ENCODE results near the gene ELOB.
"Not testable (repeated sequence)": the region's sequence is repeated elsewhere in the genome, so short reads cannot be mapped to it uniquely, and the experiment has no call there.

The ELOB gene

GRCh38 chr16:2738615-2739014 lies 38.5 kb downstream of the ELOB start:
- H3K9me3 ChIP-seq (ENCODE audit: control insufficient read depth in 1 of 2, low read length in 2 of 2): no peaks in the 10 kb centered on the region
- no peak overlapping the region for H3K4me3 ChIP-seq (ENCODE audit: low read depth in 1 of 2, low read length in 2 of 2)
- H3K27me3 ChIP-seq (ENCODE audit: low read depth, low read length): no peaks in the 10 kb centered on the region
- no peaks in the 10 kb centered on the region for H3K4me1 ChIP-seq (ENCODE audit: control insufficient read depth in 1 of 2, insufficient read depth in 2 of 2, low read length in 2 of 2)
- H3K27ac ChIP-seq (ENCODE audit: low read length): no peak overlapping the region
- no peaks in the 10 kb centered on the region for H3K36me3 ChIP-seq (ENCODE audit: control insufficient read depth in 1 of 2, insufficient read depth in 2 of 2, low read length in 2 of 2)

GRCh38 chr16:2737895-2738418 lies 39.1 kb downstream of the ELOB start:
- Histone ChIP-seq H3K4me1 (ENCODE audit: control insufficient read depth in 1 of 2, insufficient read depth in 2 of 2, low read length in 2 of 2) (no peaks in the 10 kb centered on the region), H3K4me3 (ENCODE audit: low read depth in 1 of 2, low read length in 2 of 2) (no peak overlapping the region), H3K27ac (ENCODE audit: low read length) (no peak overlapping the region), H3K36me3 (ENCODE audit: control insufficient read depth in 1 of 2, insufficient read depth in 2 of 2, low read length in 2 of 2) (no peaks in the 10 kb centered on the region), H3K27me3 (ENCODE audit: low read depth, low read length) (no peaks in the 10 kb centered on the region), H3K9me3 (ENCODE audit: control insufficient read depth in 1 of 2, low read length in 2 of 2) (no peaks in the 10 kb centered on the region)

GRCh38 chr16:2737238-2737605 lies 39.9 kb downstream of the ELOB start:
- Histone ChIP-seq H3K36me3 (ENCODE audit: control insufficient read depth in 1 of 2, insufficient read depth in 2 of 2, low read length in 2 of 2) (no peaks in the 10 kb centered on the region), H3K27me3 (ENCODE audit: low read depth, low read length) (no peaks in the 10 kb centered on the region), H3K9me3 (ENCODE audit: control insufficient read depth in 1 of 2, low read length in 2 of 2) (no peaks in the 10 kb centered on the region), H3K27ac (ENCODE audit: low read length) (no peak overlapping the region), H3K4me1 (ENCODE audit: control insufficient read depth in 1 of 2, insufficient read depth in 2 of 2, low read length in 2 of 2) (no peaks in the 10 kb centered on the region), H3K4me3 (ENCODE audit: low read depth in 1 of 2, low read length in 2 of 2) (no peak overlapping the region)

GRCh38 chr16:2736476-2737237 lies 40.4 kb downstream of the ELOB start:
- no peak overlapping the region for H3K27ac ChIP-seq (ENCODE audit: low read length)
- no peaks in the 10 kb centered on the region for H3K4me1 ChIP-seq (ENCODE audit: control insufficient read depth in 1 of 2, insufficient read depth in 2 of 2, low read length in 2 of 2)
- no peak overlapping the region for H3K4me3 ChIP-seq (ENCODE audit: low read depth in 1 of 2, low read length in 2 of 2)
- H3K27me3 ChIP-seq (ENCODE audit: low read depth, low read length): no peaks in the 10 kb centered on the region
- no peaks in the 10 kb centered on the region for H3K9me3 ChIP-seq (ENCODE audit: control insufficient read depth in 1 of 2, low read length in 2 of 2)
- H3K36me3 ChIP-seq (ENCODE audit: control insufficient read depth in 1 of 2, insufficient read depth in 2 of 2, low read length in 2 of 2): no peaks in the 10 kb centered on the region

- H3K4me1 ChIP-seq (ENCODE audit: control insufficient read depth in 1 of 2, insufficient read depth in 2 of 2, low read length in 2 of 2): no peaks in the 10 kb centered on the region
- no peak overlapping the region for H3K27ac ChIP-seq (ENCODE audit: low read length)
- no peaks in the 10 kb centered on the region for H3K36me3 ChIP-seq (ENCODE audit: control insufficient read depth in 1 of 2, insufficient read depth in 2 of 2, low read length in 2 of 2)
- no peaks in the 10 kb centered on the region for H3K27me3 ChIP-seq (ENCODE audit: low read depth, low read length)
- H3K4me3 ChIP-seq (ENCODE audit: low read depth in 1 of 2, low read length in 2 of 2): no peak overlapping the region
- no peaks in the 10 kb centered on the region for H3K9me3 ChIP-seq (ENCODE audit: control insufficient read depth in 1 of 2, low read length in 2 of 2)
Observed at GRCh38 chr16:2734844-2735515, 42.1 kb downstream of the ELOB start.

- no peak overlapping the region for H3K27ac ChIP-seq (ENCODE audit: low read length)
- H3K4me1 ChIP-seq (ENCODE audit: control insufficient read depth in 1 of 2, insufficient read depth in 2 of 2, low read length in 2 of 2): no peaks in the 10 kb centered on the region
- H3K36me3 ChIP-seq (ENCODE audit: control insufficient read depth in 1 of 2, insufficient read depth in 2 of 2, low read length in 2 of 2): no peaks in the 10 kb centered on the region
- peaks cover 4% of the 10 kb centered on the region for H3K27me3 ChIP-seq (ENCODE audit: low read depth, low read length)
- H3K9me3 ChIP-seq (ENCODE audit: control insufficient read depth in 1 of 2, low read length in 2 of 2): no peaks in the 10 kb centered on the region
- no peak overlapping the region for H3K4me3 ChIP-seq (ENCODE audit: low read depth in 1 of 2, low read length in 2 of 2)
Observed at GRCh38 chr16:2728034-2728433, 49.0 kb downstream of the ELOB start.

- Histone ChIP-seq H3K4me1 (ENCODE audit: control insufficient read depth in 1 of 2, insufficient read depth in 2 of 2, low read length in 2 of 2) (no peaks in the 10 kb centered on the region), H3K27ac (ENCODE audit: low read length) (no peak overlapping the region), H3K4me3 (ENCODE audit: low read depth in 1 of 2, low read length in 2 of 2) (no peak overlapping the region), H3K9me3 (ENCODE audit: control insufficient read depth in 1 of 2, low read length in 2 of 2) (no peaks in the 10 kb centered on the region), H3K27me3 (ENCODE audit: low read depth, low read length) (peaks cover 4% of the 10 kb centered on the region), H3K36me3 (ENCODE audit: control insufficient read depth in 1 of 2, insufficient read depth in 2 of 2, low read length in 2 of 2) (no peaks in the 10 kb centered on the region)
Observed at GRCh38 chr16:2726923-2727322, 50.2 kb downstream of the ELOB start.

GRCh38 chr16:2724816-2725348 lies 52.2 kb downstream of the ELOB start:
- no peaks in the 10 kb centered on the region for H3K36me3 ChIP-seq (ENCODE audit: control insufficient read depth in 1 of 2, insufficient read depth in 2 of 2, low read length in 2 of 2)
- no peak overlapping the region for H3K4me3 ChIP-seq (ENCODE audit: low read depth in 1 of 2, low read length in 2 of 2)
- H3K9me3 ChIP-seq (ENCODE audit: control insufficient read depth in 1 of 2, low read length in 2 of 2): no peaks in the 10 kb centered on the region
- no peak overlapping the region for H3K27ac ChIP-seq (ENCODE audit: low read length)
- no peaks in the 10 kb centered on the region for H3K4me1 ChIP-seq (ENCODE audit: control insufficient read depth in 1 of 2, insufficient read depth in 2 of 2, low read length in 2 of 2)
- H3K27me3 ChIP-seq (ENCODE audit: low read depth, low read length): peaks cover 4% of the 10 kb centered on the region

- peaks cover 4% of the 10 kb centered on the region for H3K27me3 ChIP-seq (ENCODE audit: low read depth, low read length)
- no peak overlapping the region for H3K27ac ChIP-seq (ENCODE audit: low read length)
- no peaks in the 10 kb centered on the region for H3K4me1 ChIP-seq (ENCODE audit: control insufficient read depth in 1 of 2, insufficient read depth in 2 of 2, low read length in 2 of 2)
- no peaks in the 10 kb centered on the region for H3K9me3 ChIP-seq (ENCODE audit: control insufficient read depth in 1 of 2, low read length in 2 of 2)
- no peak overlapping the region for H3K4me3 ChIP-seq (ENCODE audit: low read depth in 1 of 2, low read length in 2 of 2)
- H3K36me3 ChIP-seq (ENCODE audit: control insufficient read depth in 1 of 2, insufficient read depth in 2 of 2, low read length in 2 of 2): no peaks in the 10 kb centered on the region
Observed at GRCh38 chr16:2724088-2724676, 52.9 kb downstream of the ELOB start.

- not testable (repeated sequence) for H3K36me3 ChIP-seq (ENCODE audit: control insufficient read depth in 1 of 2, insufficient read depth in 2 of 2, low read length in 2 of 2); H3K27ac ChIP-seq (ENCODE audit: low read length); H3K9me3 ChIP-seq (ENCODE audit: control insufficient read depth in 1 of 2, low read length in 2 of 2); H3K4me1 ChIP-seq (ENCODE audit: control insufficient read depth in 1 of 2, insufficient read depth in 2 of 2, low read length in 2 of 2); H3K27me3 ChIP-seq (ENCODE audit: low read depth, low read length)
- peak overlapping the region; percentile 30 to 67 for H3K4me3 ChIP-seq (ENCODE audit: low read depth in 1 of 2, low read length in 2 of 2)
Observed at GRCh38 chr16:2721634-2722173, 55.4 kb downstream of the ELOB start.
